GM12873 (cell line): ENCODE results near the gene EHF.

Experiments
- TF ChIP-seq, protein P1 (sequence below): IDR thresholded peaks from 2 replicates; pipeline ENCODE4 v1.5.1; 2012; ENCODE audit warnings: low read depth, mild to moderate bottlenecking, moderate library complexity, low read length, control low read depth; ENCODE audit not compliant: insufficient read depth; ENCODE audit errors: missing control alignments

EHF gene

DNA sequence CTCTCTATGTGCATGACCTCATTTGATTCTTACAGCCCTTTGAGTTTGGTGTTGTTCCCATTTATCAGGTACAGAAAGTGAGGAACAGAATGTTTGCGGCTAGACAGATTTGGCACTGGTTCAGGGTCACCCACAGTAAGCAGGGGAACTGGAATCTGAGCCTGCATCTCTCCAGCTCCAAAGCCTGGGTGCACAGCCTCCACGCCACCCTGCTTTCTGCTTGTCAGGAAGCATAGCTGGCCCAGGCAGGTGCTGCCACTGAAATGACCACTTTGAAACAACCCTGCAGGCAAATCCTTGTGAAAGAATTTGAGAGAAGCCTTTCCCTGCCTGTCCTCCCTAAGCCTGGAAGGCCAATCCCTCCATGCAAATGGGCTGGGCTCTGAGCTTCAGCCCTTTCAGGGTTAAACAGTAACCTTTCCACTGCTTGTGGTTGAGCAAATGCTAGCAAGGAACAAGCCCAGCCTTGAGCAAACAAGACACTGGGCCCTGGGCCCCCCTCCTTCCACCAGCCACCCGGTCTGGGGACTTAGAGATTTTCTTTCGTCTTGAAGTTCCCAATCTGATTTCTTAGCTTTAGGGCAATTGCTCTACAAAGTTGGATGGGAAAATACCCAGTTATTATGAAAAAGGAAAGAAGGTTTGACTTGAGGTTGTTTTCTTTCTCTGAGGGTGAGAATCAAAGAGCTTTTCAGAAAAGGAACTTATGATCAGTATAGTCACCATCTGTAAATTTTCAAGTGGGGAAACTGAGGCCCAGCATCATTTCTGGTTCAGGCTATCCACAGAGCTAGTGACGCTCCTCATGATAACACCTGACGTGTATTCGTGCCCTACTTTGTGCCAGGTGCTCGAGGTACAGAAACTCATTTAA, 19.4 kb downstream of the EHF start:
- TF ChIP-seq, protein P1, sequence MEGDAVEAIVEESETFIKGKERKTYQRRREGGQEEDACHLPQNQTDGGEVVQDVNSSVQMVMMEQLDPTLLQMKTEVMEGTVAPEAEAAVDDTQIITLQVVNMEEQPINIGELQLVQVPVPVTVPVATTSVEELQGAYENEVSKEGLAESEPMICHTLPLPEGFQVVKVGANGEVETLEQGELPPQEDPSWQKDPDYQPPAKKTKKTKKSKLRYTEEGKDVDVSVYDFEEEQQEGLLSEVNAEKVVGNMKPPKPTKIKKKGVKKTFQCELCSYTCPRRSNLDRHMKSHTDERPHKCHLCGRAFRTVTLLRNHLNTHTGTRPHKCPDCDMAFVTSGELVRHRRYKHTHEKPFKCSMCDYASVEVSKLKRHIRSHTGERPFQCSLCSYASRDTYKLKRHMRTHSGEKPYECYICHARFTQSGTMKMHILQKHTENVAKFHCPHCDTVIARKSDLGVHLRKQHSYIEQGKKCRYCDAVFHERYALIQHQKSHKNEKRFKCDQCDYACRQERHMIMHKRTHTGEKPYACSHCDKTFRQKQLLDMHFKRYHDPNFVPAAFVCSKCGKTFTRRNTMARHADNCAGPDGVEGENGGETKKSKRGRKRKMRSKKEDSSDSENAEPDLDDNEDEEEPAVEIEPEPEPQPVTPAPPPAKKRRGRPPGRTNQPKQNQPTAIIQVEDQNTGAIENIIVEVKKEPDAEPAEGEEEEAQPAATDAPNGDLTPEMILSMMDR: no peak

DNA sequence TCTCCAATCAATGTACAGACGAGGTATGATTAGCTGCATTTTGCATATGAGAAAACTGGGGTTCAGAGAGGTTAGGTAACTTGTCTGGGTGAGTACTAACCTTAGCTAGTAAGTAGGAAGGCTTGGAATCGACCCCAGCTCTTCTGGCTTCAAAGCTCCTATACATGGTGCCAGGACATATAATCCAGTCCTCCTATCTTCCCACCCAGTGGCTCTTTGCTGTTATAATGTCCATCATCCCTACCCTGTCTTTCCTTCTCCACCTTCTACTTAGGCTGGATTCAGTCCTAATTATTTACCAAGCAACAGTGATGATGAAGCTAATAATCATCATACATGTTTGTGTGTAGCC, 20.0 kb downstream of the EHF start:
- TF ChIP-seq, protein P1: no peak

DNA sequence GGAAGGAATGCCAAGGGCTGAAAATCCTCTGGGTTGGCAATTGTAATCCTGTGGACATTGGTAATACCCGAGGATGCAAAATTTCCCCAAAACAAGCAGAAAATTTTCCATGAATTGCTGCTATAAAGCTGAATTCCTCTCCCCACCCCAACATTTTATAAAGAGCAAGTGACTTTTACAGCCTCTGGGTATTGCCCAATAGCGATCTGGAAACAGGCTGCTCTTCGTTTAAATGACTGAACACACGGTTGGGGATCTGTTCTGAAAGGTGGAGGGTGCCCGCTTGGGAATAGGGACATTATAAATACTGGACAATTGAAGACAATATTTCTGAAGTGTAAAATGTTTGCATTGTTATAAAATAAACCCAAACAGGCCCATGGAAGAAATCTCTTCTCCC, 20.6 kb downstream of the EHF start:
- TF ChIP-seq, protein P1: no peak

DNA sequence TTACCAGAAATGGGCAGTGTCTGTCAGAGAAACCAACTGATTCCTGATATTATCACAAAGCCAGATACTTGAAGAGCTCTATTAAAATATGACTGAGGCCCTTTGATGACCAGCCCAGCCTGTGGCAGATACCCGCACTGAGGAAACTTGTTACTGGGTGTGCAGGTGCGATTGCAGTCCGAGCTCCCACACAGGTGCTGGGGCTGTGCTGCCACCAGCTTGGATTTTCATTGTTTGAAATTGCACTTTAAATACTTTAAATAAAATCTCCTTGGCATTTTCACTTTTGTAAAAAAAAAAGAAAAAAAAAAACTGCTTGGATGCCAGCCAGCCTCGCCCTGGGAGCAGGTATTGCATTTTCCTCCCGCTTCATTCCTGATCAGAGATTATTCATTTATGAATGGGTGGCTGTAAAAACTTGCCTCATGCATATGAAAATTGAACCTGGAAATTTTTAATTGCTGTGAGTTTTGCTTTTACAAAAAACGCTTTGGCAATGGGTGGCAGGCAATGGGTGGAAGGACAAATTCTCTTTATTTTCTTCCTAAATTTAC, 21.2 kb downstream of the EHF start:
- TF ChIP-seq, protein P1: no peak

DNA sequence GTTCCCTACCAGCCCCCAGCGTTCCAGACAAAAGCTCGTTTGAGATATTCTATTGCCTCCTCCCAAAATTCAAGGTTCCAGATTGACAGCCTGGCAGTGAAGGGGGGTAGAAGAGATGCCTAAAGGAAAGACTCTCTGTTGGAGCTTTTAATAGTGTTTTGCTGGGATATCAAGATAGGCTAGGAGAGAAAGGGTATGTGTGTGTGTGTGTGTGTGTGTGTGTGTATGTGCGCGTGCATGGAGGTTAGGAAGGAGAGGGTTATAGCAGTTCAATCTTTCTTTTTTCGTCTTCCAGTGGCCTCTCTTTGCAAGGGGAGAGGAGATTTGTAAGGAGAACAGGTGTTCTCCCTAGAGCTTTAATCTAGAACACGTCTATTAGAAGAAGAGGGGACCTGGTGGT, 22.0 kb downstream of the EHF start:
- TF ChIP-seq, protein P1: no peak

DNA sequence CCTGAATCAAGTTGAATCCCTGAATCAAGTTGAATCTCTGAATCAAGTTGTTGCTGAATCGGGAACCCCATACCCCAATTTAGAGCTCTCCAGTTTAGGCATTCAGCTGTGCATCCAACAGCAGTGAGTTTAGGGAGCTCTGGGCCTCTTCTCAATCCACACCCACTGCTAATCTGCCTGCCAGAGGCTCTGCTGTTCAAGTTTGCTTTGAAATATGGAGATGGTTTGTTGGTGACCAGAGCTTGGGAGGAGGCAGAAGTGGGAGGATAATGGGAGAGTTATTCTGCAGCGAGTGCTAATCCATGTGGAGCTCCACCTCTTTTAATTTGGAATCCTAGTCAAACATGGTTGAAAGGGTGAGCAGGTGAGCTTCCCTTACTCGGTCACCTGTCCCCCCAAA, 22.4 kb downstream of the EHF start:
- TF ChIP-seq, protein P1: no peak

DNA sequence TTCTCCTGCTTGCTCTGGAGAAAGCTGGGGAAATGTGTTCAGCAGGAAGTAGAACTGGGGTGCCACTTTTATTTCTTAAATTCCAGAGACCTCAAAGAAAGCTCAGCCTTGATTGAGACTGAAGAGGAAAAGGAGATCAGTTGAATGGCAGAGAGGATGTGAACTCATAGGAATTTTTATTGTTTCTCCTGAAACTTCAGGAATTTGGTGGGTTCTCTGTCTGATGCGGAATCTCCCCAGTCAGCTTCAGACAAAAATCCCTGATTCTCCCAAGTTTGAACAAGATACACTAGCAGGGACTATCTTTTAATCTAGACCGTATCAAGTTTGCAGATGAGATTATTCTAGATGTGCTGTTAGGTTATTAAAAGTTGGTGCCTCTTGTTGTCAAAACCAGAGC, 23.0 kb downstream of the EHF start:
- TF ChIP-seq, protein P1: no peak
